HG02852 (cell line): ENCODE results near the gene NOP10.

ENCODE experiments used
- ATAC-seq: cut with Tn5 transposase; IDR thresholded peaks from one replicate; pipeline ENCODE4 v1.9.1; 2021; ENCODE audit warnings: mild to moderate bottlenecking, moderate library complexity; ENCODE audit not compliant: unreplicated experiment

The NOP10 gene

GRCh38 chr15:34334672-34335071 lies 8.3 kb downstream of the NOP10 start:
- ATAC-seq: no peak

GRCh38 chr15:34332553-34333120 lies 10.3 kb downstream of the NOP10 start:
- no peak for ATAC-seq

- ATAC-seq: no peak
Observed at GRCh38 chr15:34331809-34332208, 11.1 kb downstream of the NOP10 start.

GRCh38 chr15:34330279-34330678 lies 12.7 kb downstream of the NOP10 start:
- ATAC-seq: no peak

GRCh38 chr15:34329006-34329405 lies 13.9 kb downstream of the NOP10 start:
- ATAC-seq: no peak

- peak; percentile 60 for ATAC-seq
Observed at GRCh38 chr15:34327906-34328305, 15.0 kb downstream of the NOP10 start.

GRCh38 chr15:34325368-34325767 lies 17.6 kb downstream of the NOP10 start:
- no peak for ATAC-seq

- ATAC-seq: no peak
Observed at GRCh38 chr15:34324933-34325332, 18.0 kb downstream of the NOP10 start.

- no peak for ATAC-seq
Observed at GRCh38 chr15:34323217-34323616, 19.7 kb downstream of the NOP10 start.

- ATAC-seq: peak; percentile 76
Observed at GRCh38 chr15:34318277-34319079, 24.5 kb downstream of the NOP10 start.

- ATAC-seq: no peak
Observed at GRCh38 chr15:34314491-34315490, 28.1 kb downstream of the NOP10 start.

GRCh38 chr15:34311563-34311962 lies 31.4 kb downstream of the NOP10 start:
- no peak for ATAC-seq

GRCh38 chr15:34304613-34305012 lies 38.3 kb downstream of the NOP10 start:
- no peak for ATAC-seq

- no peak for ATAC-seq
Observed at GRCh38 chr15:34301058-34301457, 41.9 kb downstream of the NOP10 start.

- no peak for ATAC-seq
Observed at GRCh38 chr15:34297059-34297458, 45.9 kb downstream of the NOP10 start.

- no peak for ATAC-seq
Observed at GRCh38 chr15:34292621-34293020, 50.3 kb downstream of the NOP10 start.
